GM21528 (cell line): ENCODE data around the gene ARL2.

Experiments used
- ATAC-seq: cut with Tn5 transposase; IDR thresholded peaks from one replicate; pipeline ENCODE4 v1.9.1; 2021; ENCODE audit warnings: mild to moderate bottlenecking, moderate library complexity; ENCODE audit not compliant: unreplicated experiment, low FRiP score

The ARL2 gene

DNA sequence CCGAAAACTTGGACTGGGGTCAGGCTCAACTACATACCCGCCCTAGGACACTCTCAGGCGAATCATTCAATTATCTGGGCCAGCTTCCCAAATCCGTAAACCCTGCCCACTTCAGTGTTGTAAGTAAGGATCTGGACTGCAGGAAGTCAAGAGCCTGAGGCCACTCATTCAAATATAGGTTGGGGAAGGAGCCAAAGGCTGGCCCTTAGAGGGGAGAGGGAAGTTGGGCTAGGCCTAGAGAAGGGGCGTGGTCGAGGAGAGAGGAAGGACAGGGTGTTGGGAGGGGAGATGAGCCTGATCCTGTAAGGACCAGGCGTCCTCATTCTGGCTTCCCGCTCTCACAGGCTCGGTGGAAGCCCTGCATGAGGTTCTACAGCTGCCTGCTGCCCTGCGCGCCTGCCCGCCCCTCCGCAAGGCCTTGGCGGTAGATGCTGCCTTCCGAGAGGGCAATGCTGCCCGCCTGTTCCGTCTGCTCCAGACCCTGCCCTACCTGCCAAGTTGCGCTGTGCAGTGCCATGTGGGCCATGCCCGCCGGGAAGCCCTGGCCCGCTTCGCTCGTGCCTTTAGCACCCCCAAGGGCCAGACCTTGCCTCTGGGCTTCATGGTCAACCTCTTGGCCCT is 30.0 kb downstream of the ARL2 start:
- no peak for ATAC-seq

DNA sequence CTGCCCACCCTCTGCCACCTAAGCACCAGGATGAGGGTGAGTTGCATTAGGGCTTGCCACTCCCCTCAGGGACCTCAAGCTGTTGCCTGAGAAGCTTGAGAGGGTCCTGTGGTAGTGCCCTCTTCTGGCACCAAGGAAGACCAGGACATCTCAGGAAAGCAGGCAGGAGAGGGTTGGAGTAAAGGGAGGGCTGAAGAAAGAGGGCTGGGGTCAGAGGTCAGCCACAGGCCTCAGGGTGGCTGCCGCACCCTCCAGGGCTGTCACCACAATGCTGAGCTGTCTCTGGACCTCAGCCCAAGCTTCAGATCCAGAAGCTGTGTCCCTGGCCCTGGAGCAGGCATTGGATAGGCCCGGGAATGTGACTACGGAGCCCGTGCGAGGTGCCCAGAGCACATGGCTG is 31.1 kb downstream of the ARL2 start:
- ATAC-seq, result no peak

DNA sequence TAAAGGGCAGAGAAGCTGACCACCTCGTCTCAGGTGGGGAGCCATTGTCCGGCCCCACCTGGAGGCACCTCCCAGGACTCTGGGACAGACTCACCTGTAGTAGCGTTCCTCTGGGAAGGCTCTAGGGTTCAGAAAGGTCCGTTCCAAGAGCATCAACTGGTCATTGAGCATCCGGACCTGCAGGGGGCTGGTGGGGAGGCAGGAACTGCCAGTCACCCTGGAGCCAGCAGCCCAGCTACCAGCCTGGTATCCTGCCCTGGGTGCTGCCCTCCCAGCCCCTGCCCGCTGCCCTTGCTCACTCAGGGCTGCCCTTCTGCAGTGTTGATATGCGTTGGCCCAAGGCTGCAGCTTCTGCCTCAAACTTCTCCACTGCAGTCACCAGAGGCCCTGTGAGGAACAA is 31.8 kb downstream of the ARL2 start:
- no peak for ATAC-seq

DNA sequence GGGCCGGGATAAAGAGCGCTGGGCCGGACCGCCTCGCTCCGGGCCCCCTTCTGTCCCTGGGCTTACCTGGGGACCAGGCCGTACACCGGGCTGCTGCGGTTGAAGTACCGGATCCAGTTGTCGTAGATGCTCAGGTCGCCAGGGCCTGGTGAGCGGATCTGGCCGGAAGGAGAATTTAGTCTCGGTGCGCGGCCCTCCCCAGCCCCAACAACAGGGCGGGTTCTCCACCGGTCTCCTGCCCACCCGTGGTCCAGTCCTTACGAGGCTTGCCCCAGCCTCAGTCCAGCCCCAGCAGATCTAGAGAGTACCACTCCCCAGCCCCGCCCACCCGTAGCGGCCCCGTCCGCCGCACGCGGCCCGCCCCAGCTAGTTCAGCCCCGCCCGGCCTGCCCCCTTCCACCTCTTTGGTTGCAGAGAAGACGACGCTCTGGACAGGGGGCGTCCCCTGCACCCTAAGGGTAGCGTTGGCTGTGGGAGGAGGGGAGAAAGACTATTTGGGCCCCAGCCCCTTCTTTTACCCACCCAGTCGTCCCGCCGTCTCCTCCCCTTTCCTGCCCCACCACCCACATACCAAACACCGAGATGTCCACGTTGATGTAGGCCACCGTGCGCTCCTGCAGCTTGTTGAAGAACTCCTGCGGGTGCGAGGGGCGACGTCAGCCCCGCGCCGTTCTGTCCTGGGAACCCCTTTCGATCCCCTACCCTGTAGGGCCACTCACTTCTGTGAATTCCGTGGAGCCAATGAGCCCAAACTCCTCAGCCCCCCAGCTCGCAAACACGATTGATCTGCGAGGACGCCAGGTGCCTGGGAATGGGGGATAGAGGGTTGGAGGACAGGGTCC is 33.8 kb downstream of the ARL2 start:
- no peak for ATAC-seq

DNA sequence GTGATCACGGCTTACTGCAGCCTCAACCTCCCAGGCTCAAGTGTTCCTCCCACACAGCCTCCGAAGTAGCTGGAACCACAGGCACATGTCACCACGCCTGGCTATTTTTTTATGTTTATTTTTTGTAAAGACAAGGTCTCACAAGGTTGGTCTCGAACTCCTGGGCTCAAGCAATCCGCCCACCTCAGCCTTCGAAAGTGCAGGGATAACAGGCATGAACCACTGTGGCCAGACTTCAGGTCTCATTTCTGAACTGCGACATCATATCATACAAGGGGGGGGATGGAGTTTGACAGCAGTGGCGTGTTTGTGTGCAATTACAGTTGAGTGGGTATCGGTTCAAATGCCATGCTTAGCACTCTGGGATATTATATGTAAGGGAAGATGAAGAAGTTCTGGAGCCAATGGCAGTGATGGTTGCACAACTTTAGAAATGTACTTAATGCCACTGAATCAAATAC is 37.5 kb downstream of the ARL2 start:
- ATAC-seq, result no peak

DNA sequence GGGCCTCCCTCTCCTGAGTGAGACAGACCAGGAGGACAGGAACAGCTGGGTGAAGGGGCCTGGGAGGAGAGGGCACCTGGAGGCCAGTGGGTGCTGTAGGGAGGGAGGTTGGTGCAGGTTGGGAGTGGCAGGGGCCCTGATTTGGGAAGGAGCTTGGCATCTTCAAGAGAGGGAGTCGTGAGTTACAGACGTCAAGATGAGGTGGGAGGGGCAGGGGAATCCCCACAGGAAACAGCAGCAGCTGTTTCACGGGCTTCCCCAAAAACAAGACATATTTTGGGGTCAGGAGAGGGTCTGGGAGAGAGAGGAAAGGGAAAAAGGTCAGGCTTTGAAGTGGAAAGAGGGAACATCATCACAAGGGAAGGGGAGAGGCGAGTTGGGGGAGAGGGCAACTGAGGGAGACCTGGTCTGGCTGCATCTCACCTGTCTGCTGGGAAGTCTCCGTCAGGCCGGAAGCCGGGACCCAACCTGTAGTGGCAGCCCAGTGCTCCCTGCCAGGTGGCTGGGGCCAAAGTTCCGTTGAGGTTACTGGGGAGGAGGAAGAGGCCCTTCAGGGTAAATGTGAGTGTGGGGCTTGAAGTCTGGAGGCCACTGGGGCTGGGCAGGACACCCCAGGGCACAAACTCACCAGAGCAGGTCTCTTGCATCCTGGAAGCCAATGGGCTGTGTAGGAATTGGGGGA is 40.0 kb downstream of the ARL2 start:
- ATAC-seq, result no peak

- no peak for ATAC-seq
Observed at GRCh38 chr11:65055538-65055937, 41.6 kb downstream of the ARL2 start.

- no peak for ATAC-seq
Observed at GRCh38 chr11:65056999-65057398, 43.0 kb downstream of the ARL2 start.

DNA sequence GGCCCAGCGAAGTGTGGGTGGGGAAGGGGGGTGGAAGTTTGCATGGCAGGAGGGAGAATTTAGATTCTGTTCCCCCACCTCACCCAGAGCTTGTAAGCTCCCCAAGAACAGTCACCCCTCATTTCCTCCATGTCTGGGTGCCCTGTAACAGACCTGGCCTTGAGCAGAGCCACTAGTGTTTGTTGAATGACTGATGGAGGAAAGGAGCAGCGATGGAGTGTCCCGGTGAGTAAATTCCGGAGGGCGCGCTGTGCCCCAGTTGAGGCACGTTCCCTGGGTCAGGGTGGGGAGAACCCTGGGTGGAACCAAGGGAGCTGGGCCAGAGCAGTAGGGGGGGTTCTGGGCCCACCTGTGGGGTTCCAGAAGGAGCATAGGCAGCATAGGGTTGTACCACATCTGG is 43.6 kb downstream of the ARL2 start:
- ATAC-seq, result no peak

DNA sequence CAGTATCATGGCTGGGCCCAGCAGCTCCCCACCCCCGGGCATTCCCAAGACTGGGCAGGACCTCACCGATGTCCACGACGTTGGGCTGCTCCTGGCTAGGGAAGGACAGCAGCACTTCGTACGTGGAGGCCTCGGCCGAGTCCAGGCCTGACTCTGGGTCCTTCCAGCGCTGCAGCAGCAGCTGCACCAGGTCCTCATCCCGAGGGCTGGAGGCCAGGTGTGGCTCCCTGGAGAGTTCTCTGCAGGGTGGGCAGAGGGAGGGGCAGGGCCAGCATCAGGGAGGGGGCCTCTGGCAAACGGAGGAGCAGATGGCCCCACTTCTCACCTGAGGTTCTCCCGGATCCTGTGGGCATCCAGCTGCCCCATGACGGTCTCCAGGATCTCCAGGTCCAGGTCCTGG is 44.1 kb downstream of the ARL2 start:
- no peak for ATAC-seq

DNA sequence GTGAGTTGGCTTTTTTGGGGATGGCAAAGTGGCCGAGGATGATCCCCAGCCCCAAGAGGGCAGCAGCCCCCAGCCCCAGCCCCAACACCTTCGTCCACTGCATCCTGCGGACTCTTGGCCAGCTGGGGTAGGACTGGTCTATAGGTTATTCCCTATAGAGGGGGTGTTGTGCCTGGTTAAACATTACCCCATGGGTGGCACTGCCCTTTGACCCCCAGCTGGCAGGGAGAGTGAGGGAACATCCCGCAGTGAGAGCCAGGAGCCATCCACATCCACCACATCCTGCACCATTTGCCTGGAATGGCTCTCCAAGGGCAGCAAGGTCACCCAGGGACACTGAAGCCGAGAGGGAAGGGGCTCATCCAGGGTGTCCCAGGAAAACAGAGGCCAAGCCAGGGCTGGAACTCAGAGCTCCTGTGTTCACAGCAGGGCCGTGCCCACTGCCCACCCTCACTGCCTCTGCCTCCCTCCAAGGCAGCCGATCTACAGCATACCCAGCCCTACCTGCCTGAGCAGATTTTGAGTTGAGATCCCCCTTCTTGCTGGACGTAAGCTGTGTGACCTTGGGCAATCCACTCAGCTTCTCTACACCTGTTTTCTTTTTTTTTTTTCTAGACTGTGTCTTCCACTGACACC is 44.6 kb downstream of the ARL2 start, which contains the start of gene NAALADL1:
Gene NAALADL1 (minus strand): TSS at position 135 of the 636 bp plus-strand sequence. CDS start 32 bp downstream, at position 103.
- ATAC-seq, result no peak

- no peak for ATAC-seq
Observed at GRCh38 chr11:65059523-65059922, 45.6 kb downstream of the ARL2 start.

DNA sequence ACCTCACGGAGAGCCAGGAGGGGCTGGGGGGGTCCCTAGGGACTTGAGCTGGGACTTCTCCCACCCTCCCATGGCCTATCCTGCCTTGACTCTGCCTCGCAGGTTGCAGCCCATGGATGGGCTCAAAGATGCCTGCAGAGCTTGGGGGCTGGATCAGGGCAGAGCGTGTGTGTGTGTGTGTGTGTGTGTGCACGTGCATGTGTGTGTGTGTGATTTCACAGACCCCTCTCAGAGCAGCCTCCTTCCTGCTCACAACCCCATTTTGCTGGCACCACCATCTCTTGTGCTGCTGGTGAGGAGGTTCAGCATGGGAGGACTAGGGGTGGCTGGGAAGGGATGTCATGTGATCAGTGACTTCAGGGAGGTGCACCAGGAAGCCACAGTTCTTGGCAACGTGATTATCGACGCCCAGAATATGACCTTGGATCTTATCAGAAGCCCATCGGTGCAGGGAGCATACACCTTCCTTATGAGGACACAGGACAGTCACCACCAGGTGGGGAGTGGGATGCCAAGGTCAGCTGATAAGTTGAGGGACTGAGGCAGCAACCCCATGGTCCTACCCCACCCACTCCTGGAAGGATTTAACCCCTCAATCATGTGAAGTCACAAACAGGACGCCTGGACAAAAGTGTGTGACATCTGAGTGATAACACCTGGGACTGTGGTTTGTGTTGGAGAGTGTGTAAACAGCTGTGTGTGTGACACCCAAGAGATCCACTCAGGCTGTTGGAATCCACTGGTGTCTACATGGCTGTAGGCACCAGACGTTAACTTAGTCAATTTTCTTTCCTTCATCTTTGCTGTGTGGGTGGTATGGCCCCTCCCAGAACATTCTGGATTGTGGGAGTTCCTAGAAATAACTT is 46.2 kb downstream of the ARL2 start:
- ATAC-seq, result no peak

GRCh38 chr11:65060913-65061408 is 47.0 kb downstream of the ARL2 start:
- no peak for ATAC-seq

GRCh38 chr11:65063532-65063931 is 49.6 kb downstream of the ARL2 start:
- no peak for ATAC-seq

- ATAC-seq, result no peak
Observed at GRCh38 chr11:65064847-65065240, 50.9 kb downstream of the ARL2 start.

DNA sequence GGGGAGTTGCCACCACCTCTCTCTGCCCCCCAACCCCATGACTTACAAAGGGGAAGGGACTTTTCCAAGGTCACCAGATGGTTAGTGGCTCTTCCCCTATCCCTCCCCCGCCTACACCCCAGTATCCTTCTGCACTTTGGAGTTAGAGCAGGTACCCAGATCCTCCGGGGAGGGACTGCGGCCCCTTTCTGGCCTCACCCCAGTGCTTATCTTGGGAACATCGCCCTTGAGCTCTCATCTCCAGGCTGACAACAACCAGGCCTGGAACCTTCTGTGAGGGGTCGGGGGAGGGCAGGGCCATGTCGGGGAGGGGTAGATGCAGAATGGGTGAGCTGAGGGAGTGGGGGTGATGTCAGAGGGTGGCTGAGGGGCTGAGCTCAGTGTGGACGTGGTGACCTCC is 51.9 kb downstream of the ARL2 start:
- no peak for ATAC-seq

- no peak for ATAC-seq
Observed at GRCh38 chr11:65066315-65066714, 52.4 kb downstream of the ARL2 start.

DNA sequence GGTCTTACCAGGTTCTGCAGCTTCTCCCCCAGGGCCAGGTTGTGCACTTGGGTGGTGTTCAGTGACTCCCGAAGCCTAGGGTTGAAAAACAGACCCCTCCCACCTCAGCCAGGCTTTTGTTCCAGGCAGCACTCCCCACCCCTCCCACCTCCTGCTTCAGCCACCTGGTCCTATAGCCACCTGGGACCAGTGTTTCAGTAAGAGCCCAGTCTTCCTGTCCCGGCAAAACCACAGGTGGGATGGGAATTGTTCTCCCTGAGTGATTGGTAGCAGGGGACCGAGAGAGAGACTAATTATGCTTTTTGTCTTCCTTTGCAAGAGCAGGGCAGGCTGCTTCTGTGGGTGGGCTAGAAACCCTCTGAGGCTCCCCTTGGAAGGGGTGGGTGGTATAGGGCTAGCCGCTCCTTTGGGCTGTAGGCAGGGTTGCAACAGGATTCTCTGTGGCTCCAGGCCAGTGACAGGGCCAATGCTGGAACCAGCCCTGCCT is 52.9 kb downstream of the ARL2 start:
- ATAC-seq, result no peak

DNA sequence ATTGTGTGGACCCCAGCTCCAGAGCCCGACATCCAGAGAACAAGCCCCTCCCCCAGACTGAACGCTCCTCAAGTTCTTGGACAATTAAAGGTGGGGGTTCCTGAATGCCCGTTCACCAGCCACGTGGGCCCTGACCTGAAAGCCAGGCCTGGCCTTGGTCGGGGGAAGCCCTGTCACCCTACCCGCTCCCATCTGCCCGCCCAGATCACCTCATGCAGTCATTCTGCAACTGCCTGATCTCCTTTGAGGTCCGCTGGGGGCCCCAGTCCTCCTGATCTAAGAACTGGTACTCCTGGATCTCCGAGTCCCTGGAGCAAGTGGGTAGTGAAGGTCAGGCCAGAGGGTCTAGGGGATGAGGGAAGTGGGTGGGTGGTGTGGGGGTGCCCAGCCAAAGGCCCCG is 53.5 kb downstream of the ARL2 start:
- no peak for ATAC-seq
